Measurements from ENCODE around the gene SCN2B.

The SCN2B gene

DNA sequence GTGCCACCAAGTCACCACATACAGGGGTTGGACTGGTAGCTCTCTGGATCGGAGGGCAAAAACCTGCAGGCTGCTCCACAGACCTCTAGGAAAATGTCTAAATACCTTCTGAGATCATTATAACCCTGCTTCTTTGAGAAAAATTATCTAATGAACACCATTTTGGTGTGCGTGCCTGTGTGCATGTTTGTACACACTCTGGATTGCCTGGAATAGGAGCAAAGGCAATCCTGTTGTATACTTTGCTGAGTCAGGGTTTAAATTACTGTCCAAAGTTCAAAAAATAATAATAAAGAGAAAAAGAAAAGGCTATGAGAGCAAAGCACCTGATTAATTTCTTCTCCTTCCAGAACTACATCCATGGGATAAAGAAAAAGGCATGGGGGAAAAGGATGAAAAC, 37.3 kb upstream of the SCN2B start:
- H3K27me3 ChIP-seq (ENCODE audit: control insufficient read depth, insufficient read depth, low read length) = no peaks in the 10 kb centered on the region
- H2AFZ ChIP-seq = no peak overlapping the region
- H3K9me3 ChIP-seq (ENCODE audit: control insufficient read depth, low read length) = no peaks in the 10 kb centered on the region
- no peak overlapping the region for H3K9ac ChIP-seq
- H3K4me2 ChIP-seq (ENCODE audit: low read length) = no peak overlapping the region
- no peak overlapping the region for H3K4me3 ChIP-seq (ENCODE audit: low read depth, low read length)
- H3K4me1 ChIP-seq = no peaks in the 10 kb centered on the region
- H3K27ac ChIP-seq = no peak overlapping the region
- H3K79me2 ChIP-seq = no peaks in the 10 kb centered on the region
- no peaks in the 10 kb centered on the region for H3K36me3 ChIP-seq (ENCODE audit: control insufficient read depth, insufficient read depth, low read length)
- TF ChIP-seq, protein P1, sequence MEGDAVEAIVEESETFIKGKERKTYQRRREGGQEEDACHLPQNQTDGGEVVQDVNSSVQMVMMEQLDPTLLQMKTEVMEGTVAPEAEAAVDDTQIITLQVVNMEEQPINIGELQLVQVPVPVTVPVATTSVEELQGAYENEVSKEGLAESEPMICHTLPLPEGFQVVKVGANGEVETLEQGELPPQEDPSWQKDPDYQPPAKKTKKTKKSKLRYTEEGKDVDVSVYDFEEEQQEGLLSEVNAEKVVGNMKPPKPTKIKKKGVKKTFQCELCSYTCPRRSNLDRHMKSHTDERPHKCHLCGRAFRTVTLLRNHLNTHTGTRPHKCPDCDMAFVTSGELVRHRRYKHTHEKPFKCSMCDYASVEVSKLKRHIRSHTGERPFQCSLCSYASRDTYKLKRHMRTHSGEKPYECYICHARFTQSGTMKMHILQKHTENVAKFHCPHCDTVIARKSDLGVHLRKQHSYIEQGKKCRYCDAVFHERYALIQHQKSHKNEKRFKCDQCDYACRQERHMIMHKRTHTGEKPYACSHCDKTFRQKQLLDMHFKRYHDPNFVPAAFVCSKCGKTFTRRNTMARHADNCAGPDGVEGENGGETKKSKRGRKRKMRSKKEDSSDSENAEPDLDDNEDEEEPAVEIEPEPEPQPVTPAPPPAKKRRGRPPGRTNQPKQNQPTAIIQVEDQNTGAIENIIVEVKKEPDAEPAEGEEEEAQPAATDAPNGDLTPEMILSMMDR (IDR thresholded peaks at IDR 0.05) = no peak

DNA sequence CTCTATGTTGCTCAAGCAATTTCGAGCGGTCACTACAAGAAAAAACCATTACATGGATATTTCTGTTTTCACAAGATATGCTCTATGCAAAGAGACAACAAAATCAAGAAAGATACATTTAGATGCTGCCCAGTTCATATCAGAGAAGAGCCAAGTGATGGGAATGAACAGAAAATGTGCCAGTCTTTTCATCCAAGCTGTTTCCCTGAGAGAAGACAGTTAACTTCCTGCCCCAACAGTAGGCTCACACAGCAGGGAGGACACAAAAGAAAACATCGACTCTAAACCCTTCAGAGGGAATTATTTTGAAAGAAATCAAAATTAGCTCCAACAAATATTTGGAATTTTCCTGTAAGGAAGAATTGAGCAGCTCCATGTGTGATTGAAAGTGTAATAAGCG, 36.8 kb upstream of the SCN2B start:
- Histone ChIP-seq H2AFZ (no peak overlapping the region), H3K79me2 (no peaks in the 10 kb centered on the region), H3K9me3 (ENCODE audit: control insufficient read depth, low read length) (no peaks in the 10 kb centered on the region), H3K4me2 (ENCODE audit: low read length) (no peak overlapping the region), H3K36me3 (ENCODE audit: control insufficient read depth, insufficient read depth, low read length) (no peaks in the 10 kb centered on the region), H3K27ac (no peak overlapping the region), H3K4me3 (ENCODE audit: low read depth, low read length) (no peak overlapping the region), H3K4me1 (no peaks in the 10 kb centered on the region), H3K9ac (no peak overlapping the region), H3K27me3 (ENCODE audit: control insufficient read depth, insufficient read depth, low read length) (no peaks in the 10 kb centered on the region)
- TF ChIP-seq, protein P1 (IDR thresholded peaks at IDR 0.05) = no peak

DNA sequence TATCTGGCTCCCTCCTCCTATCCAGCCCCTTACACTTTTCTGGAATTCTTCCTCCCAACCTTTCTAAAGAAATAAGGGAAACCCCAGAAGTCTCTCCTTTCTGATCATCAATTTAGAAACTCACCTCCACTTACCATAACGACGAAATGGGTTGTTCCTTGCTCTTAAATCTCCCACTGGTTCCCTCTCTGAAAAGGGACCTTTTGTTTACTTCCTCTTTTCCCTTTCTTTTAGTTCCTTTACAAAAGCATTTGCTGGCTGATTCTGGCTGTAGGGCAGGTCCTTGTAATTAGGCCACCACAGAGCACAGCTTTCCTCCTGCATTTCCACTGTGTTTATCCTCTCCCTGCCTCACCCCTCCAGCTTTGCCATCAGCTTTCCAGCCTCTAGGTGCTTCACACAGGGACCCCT, 36.3 kb upstream of the SCN2B start:
- Histone ChIP-seq H3K4me1 (no peaks in the 10 kb centered on the region), H3K4me3 (ENCODE audit: low read depth, low read length) (no peak overlapping the region), H3K27me3 (ENCODE audit: control insufficient read depth, insufficient read depth, low read length) (no peaks in the 10 kb centered on the region), H3K79me2 (no peaks in the 10 kb centered on the region), H3K4me2 (ENCODE audit: low read length) (no peak overlapping the region), H3K9me3 (ENCODE audit: control insufficient read depth, low read length) (no peaks in the 10 kb centered on the region), H3K9ac (no peak overlapping the region), H2AFZ (no peak overlapping the region), H3K36me3 (ENCODE audit: control insufficient read depth, insufficient read depth, low read length) (no peaks in the 10 kb centered on the region), H3K27ac (no peak overlapping the region)
- TF ChIP-seq, protein P1 (IDR thresholded peaks at IDR 0.05) = no peak

DNA sequence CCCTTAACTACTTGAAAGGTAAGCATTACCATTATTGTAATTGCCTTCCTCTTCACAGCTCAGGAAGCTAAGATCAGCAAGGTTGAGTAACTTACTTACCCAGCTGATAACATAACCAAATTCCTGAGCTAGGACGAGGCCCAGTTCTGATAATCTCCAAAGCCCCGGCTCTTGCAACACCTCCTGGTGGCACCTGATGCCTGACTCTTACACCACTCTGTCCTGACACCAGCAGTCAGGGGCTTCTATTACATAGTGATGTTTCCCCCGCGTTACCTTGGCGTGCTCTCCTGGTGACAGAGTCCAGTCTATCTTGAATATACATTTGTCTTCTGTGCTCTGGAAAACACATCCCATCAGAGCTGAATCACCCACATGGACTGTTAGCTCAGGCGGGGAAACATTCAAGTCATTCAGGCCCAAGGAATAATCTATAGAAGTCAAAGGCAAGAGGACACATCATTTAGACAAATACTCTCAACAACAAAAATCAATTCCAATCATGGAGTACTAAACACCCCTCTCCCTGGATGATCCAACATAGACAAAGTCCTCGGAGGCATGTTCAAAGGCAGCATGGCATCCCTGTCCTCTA, 35.8 kb upstream of the SCN2B start:
- Histone ChIP-seq H3K4me1 (no peaks in the 10 kb centered on the region), H3K27me3 (ENCODE audit: control insufficient read depth, insufficient read depth, low read length) (no peaks in the 10 kb centered on the region), H3K9me3 (ENCODE audit: control insufficient read depth, low read length) (no peaks in the 10 kb centered on the region), H3K4me3 (ENCODE audit: low read depth, low read length) (no peak overlapping the region), H3K9ac (no peak overlapping the region), H3K27ac (no peak overlapping the region), H3K4me2 (ENCODE audit: low read length) (no peak overlapping the region), H3K36me3 (ENCODE audit: control insufficient read depth, insufficient read depth, low read length) (no peaks in the 10 kb centered on the region), H3K79me2 (no peaks in the 10 kb centered on the region), H2AFZ (no peak overlapping the region)
- TF ChIP-seq, protein P1 (IDR thresholded peaks at IDR 0.05) = no peak

DNA sequence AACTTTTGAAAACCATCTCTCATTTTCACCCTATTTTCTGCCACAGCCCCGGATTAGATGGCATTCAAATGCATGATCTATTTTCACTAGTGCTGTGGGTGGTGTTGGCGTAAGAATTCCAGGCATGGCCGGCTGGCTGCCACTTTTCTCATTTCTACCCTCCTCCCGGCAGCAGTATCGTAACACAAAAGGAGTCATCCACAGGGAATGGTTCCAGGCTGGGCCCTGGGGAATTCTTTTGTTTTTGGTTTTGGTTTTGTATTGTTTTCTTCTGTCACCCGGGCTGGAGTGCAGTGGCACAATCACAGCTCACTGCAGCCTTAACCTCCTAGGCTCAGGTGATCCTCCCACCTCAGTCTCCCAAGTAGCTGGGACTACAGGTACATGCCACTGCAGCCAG, 34.6 kb upstream of the SCN2B start:
- Histone ChIP-seq H3K79me2 (no peaks in the 10 kb centered on the region), H3K36me3 (ENCODE audit: control insufficient read depth, insufficient read depth, low read length) (no peaks in the 10 kb centered on the region), H2AFZ (no peak overlapping the region), H3K27me3 (ENCODE audit: control insufficient read depth, insufficient read depth, low read length) (no peaks in the 10 kb centered on the region), H3K27ac (no peak overlapping the region), H3K4me2 (ENCODE audit: low read length) (no peak overlapping the region), H3K9ac (no peak overlapping the region), H3K4me3 (ENCODE audit: low read depth, low read length) (no peak overlapping the region), H3K9me3 (ENCODE audit: control insufficient read depth, low read length) (no peaks in the 10 kb centered on the region), H3K4me1 (no peaks in the 10 kb centered on the region)
- TF ChIP-seq, protein P1 (IDR thresholded peaks at IDR 0.05) = no peak
